SK-N-SH (cell line): ENCODE data around the gene GLI2. TPM values are rescaled to one million over a fixed set of nuclear protein-coding genes. Genes with fewer than 3 reads are reported as not detected.

Experiments
- CTCF ChIA-PET: fragments of 300-600, 350-600 bp; formaldehyde crosslinking; extraction: SDS; loops from one replicate; lab custom pipeline; 2021; lab: Yijun Ruan, JAX
- POLR2A ChIA-PET: fragments of 350-600 bp; sonication (Branson Sonifier 250); formaldehyde crosslinking; extraction: SDS; loops from one replicate; lab custom pipeline; 2020; ENCODE audit warnings: antibody characterized with exemption, inconsistent platforms; lab: Yijun Ruan, JAX
- DNase-seq: peaks from one replicate; pipeline ENCODE4 v3.0.0; 2012
- H2AFZ ChIP-seq: fragments of 200-600 bp; sonication (generic); 2 replicates; pipeline ENCODE4 v1.8.1; 2016; ENCODE audit warnings: antibody characterized with exemption, mild to moderate bottlenecking, low read depth
- H3F3A ChIP-seq: fragments of 200-600 bp; sonication (generic); replicated peaks from 2 replicates; pipeline ENCODE3; 2016; ENCODE audit warnings: antibody characterized with exemption, mild to moderate bottlenecking; ENCODE audit not compliant: insufficient read depth
- H3K27ac ChIP-seq, 2 experiments: fragments of 200-500 bp in 1 of 2; fragments of 200-600 bp in 1 of 2; sonication (Bioruptor generic) in 1 of 2; sonication (generic), shearing (Covaris generic) in 1 of 2; 2 replicates each; pipeline versions ENCODE4 v1.5.1 to v1.6.1; 2014 to 2016; ENCODE audit warnings: low read depth in 2 of 2, inconsistent platforms in 1 of 2, low read length in 1 of 2, mild to moderate bottlenecking in 1 of 2, mixed read lengths in 1 of 2
- H3K27me3 ChIP-seq: fragments of 200-600 bp; sonication (generic), shearing (Covaris generic); 2 replicates; pipeline ENCODE4 v1.6.1; 2016; ENCODE audit warnings: mixed run types; ENCODE audit not compliant: insufficient read depth
- H3K36me3 ChIP-seq, 2 experiments: fragments of 200-500 bp in 1 of 2; fragments of 200-600 bp in 1 of 2; sonication (Bioruptor generic) in 1 of 2; sonication (generic) in 1 of 2; replicated peaks in 1 of 2; 2 replicates each; pipeline versions ENCODE3 to v1.5.1; 2014 to 2016; ENCODE audit warnings: low read length in 1 of 2, mild to moderate bottlenecking in 1 of 2; ENCODE audit not compliant: insufficient read depth in 2 of 2, control insufficient read depth in 1 of 2
- H3K4me1 ChIP-seq, 2 experiments: fragments of 200-500 bp in 1 of 2; fragments of 200-600 bp in 1 of 2; sonication (Bioruptor generic) in 1 of 2; sonication (generic), shearing (Covaris generic) in 1 of 2; 2 replicates each; pipeline versions ENCODE4 v1.5.1 to v1.6.1; 2014 to 2016; ENCODE audit warnings: low read depth in 1 of 2, low read length in 1 of 2, mixed run types in 1 of 2; ENCODE audit not compliant: insufficient read depth in 2 of 2, control insufficient read depth in 1 of 2
- H3K4me2 ChIP-seq: fragments of 200-600 bp; sonication (generic), shearing (Covaris generic); 2 replicates; pipeline ENCODE4 v1.6.1; 2017; ENCODE audit warnings: mixed run types
- H3K4me3 ChIP-seq, 2 experiments: fragments of 200-500 bp in 1 of 2; fragments of 200-600 bp in 1 of 2; sonication (Bioruptor generic) in 1 of 2; sonication (generic), shearing (Covaris generic) in 1 of 2; 2 replicates each; pipeline versions ENCODE4 v1.5.1 to v1.8.1; 2014 to 2016; ENCODE audit warnings: low read depth in 2 of 2, inconsistent platforms in 1 of 2, low read length in 1 of 2, mild to moderate bottlenecking in 1 of 2, mixed read lengths in 1 of 2, moderate library complexity in 1 of 2
- H3K79me2 ChIP-seq: fragments of 200-600 bp; sonication (generic); 2 replicates; pipeline ENCODE4 v1.8.1; 2017; ENCODE audit warnings: mild to moderate bottlenecking; ENCODE audit not compliant: insufficient read depth
- H3K9ac ChIP-seq: fragments of 200-600 bp; sonication (generic); 2 replicates; pipeline ENCODE4 v1.6.1; 2017; ENCODE audit warnings: mixed run types
- H3K9me2 ChIP-seq: fragments of 200-600 bp; sonication (generic); 2 replicates; pipeline ENCODE4 v1.6.1; 2017; ENCODE audit warnings: mixed run types
- H3K9me3 ChIP-seq: fragments of 200-600 bp; sonication (generic); 2 replicates; pipeline ENCODE4 v1.6.1; 2017; ENCODE audit warnings: mixed run types, mild to moderate bottlenecking, moderate library complexity
- H4K20me1 ChIP-seq: fragments of 200-600 bp; sonication (generic); 2 replicates; pipeline ENCODE4 v1.6.1; 2017; ENCODE audit warnings: mild to moderate bottlenecking, mixed run types; ENCODE audit not compliant: insufficient read depth
- CHD2 ChIP-seq: fragments of 150-350 bp; IDR thresholded peaks from 2 replicates; pipeline ENCODE4 v1.6.1; 2018; ENCODE audit warnings: low read length; ENCODE audit not compliant: partially characterized antibody
- ELF1 ChIP-seq: IDR thresholded peaks from 2 replicates; pipeline ENCODE4 v1.4.0; 2012
- EZH2phosphoT487 ChIP-seq: fragments of 200-600 bp; sonication (generic); IDR thresholded peaks from 2 replicates; pipeline ENCODE4 v1.6.1; 2017; ENCODE audit warnings: low read depth, mixed run types, mild to moderate bottlenecking, antibody characterized with exemption, moderate library complexity, borderline replicate concordance
- FOSL2 ChIP-seq: IDR thresholded peaks from 2 replicates; pipeline ENCODE4 v1.4.0; 2012; ENCODE audit warnings: low read depth, mild to moderate bottlenecking, moderate library complexity, borderline replicate concordance
- FOXJ3 ChIP-seq: sonication (generic); formaldehyde crosslinking; IDR thresholded peaks from 2 replicates; pipeline ENCODE4 v1.5.1; 2020; ENCODE audit warnings: mild to moderate bottlenecking, missing genetic modification reagents
- FOXM1 ChIP-seq: IDR thresholded peaks from 2 replicates; pipeline ENCODE4 v1.4.0; 2012; ENCODE audit warnings: low read depth, mild to moderate bottlenecking
- GATA2 ChIP-seq: sonication (generic); formaldehyde crosslinking; IDR thresholded peaks from 2 replicates; pipeline ENCODE4 v1.5.0; 2020; ENCODE audit warnings: mild to moderate bottlenecking, missing genetic modification reagents
- IRF3 ChIP-seq: fragments of 150-350 bp; IDR thresholded peaks from 2 replicates; pipeline ENCODE4 v1.6.1; 2016; ENCODE audit warnings: mild to moderate bottlenecking, low read depth, low read length
- JUND ChIP-seq: IDR thresholded peaks from 2 replicates; pipeline ENCODE4 v1.4.0; 2012
- MAX ChIP-seq: IDR thresholded peaks from 2 replicates; pipeline ENCODE4 v1.4.0; 2012; ENCODE audit warnings: low read depth
- MXI1 ChIP-seq: IDR thresholded peaks from 2 replicates; pipeline ENCODE4 v1.6.1; 2012; ENCODE audit warnings: mild to moderate bottlenecking, low read depth, low read length, improper control_type of control experiment
- NFIC ChIP-seq: IDR thresholded peaks from 2 replicates; pipeline ENCODE4 v1.4.0; 2012; ENCODE audit warnings: borderline replicate concordance
- NRF1 ChIP-seq: IDR thresholded peaks from 2 replicates; pipeline ENCODE4 v1.6.1; 2012; ENCODE audit warnings: low read depth, mild to moderate bottlenecking, low read length
- RAD21 ChIP-seq: IDR thresholded peaks from 2 replicates; pipeline ENCODE4 v1.6.1; 2012; ENCODE audit warnings: mild to moderate bottlenecking, low read length
- RCOR1 ChIP-seq: fragments of 150-350 bp; IDR thresholded peaks from 2 replicates; pipeline ENCODE4 v1.6.1; 2017; ENCODE audit warnings: antibody characterized with exemption, low read length
- RFX5 ChIP-seq: IDR thresholded peaks from 2 replicates; pipeline ENCODE4 v1.6.1; 2012; ENCODE audit warnings: mild to moderate bottlenecking, improper control_type of control experiment, low read length
- SMC3 ChIP-seq: IDR thresholded peaks from 2 replicates; pipeline ENCODE4 v1.6.1; 2012; ENCODE audit warnings: low read depth, low read length, improper control_type of control experiment
- TAF1 ChIP-seq: IDR thresholded peaks from 2 replicates; pipeline ENCODE4 v1.6.1; 2012; ENCODE audit warnings: low read depth, mild to moderate bottlenecking, low read length, moderate library complexity, borderline replicate concordance
- TCF12 ChIP-seq: IDR thresholded peaks from 2 replicates; pipeline ENCODE4 v1.4.0; 2012
- TEAD4 ChIP-seq: IDR thresholded peaks from 2 replicates; pipeline ENCODE4 v1.4.0; 2012; ENCODE audit warnings: mild to moderate bottlenecking, borderline replicate concordance; ENCODE audit not compliant: insufficient read depth
- USF2 ChIP-seq: fragments of 150-350 bp; IDR thresholded peaks from 2 replicates; pipeline ENCODE4 v1.6.1; 2017; ENCODE audit warnings: antibody characterized with exemption, low read length, low read depth, borderline replicate concordance
- ZBTB33 ChIP-seq: IDR thresholded peaks from 2 replicates; pipeline ENCODE4 v1.4.0; 2012; ENCODE audit warnings: low read depth, borderline replicate concordance
- WGBS: methylation state at CpG from one replicate; pipeline ENCODE4 v1.1.6; 2017; ENCODE audit warnings: low lambda C conversion rate; 5-methylcytosine and 5-hydroxymethylcytosine counted together
- polyA plus RNA-seq, 3 experiments: library from polyadenylated mRNA; depleted of rRNA; stranded (reverse); fragments of >200 nt; gene quantifications; 2 replicates each; pipeline ENCODE4 v1.2.3, GENCODE V29; 2012

GLI2 gene
- polyA plus RNA-seq, 1 of the 3 experiments (the other 2 are of a cell fraction): 3.4 TPM

GRCh38 chr2:120737340-120738101, 1.9 kb downstream of the GLI2 start:
- TF ChIP-seq EZH2phosphoT487 (no peak), SMC3 (no peak), NFIC (no peak), CHD2 (no peak), RCOR1 (no peak), USF2 (no peak), TAF1 (no peak), MXI1 (no peak), TCF12 (no peak), MAX (no peak), NRF1 (no peak), JUND (no peak)
- H3K4me2 ChIP-seq: peak overlapping the region; percentile 95
- H3K4me1 ChIP-seq: peaks cover 11 to 28% of the 10 kb centered on the region in 2 experiments; a peak in 3 of 4 replicates
- ChIA-PET POLR2A (interaction anchor here (1.1 kb wide), 1 partner anchor 18 kb away, joined by 3 read pairs; no protein-coding TSS in a partner anchor), CTCF (interaction anchor here (0.7 to 4.0 kb wide), 23 partner anchors 11 to 343 kb away, joined by 3 to 25 read pairs (median 5); no protein-coding TSS in a partner anchor)
- no peaks in the 10 kb centered on the region for H3K9me2 ChIP-seq
- no peaks in the 10 kb centered on the region for H3K9me3 ChIP-seq
- peak overlapping the region; percentile 92 for H3K9ac ChIP-seq
- H3K27me3 ChIP-seq: no peaks in the 10 kb centered on the region
- H3F3A ChIP-seq: peaks cover 6% of the 10 kb centered on the region
- no peak for DNase-seq
- 0 out of 2 replicates have a peak overlapping the region, but pooled peaks have one; percentile 14 for H2AFZ ChIP-seq
- H4K20me1 ChIP-seq: peaks cover 23% of the 10 kb centered on the region
- H3K4me3 ChIP-seq: peak overlapping the region; percentile 80 to 88
- peaks cover 65% of the 10 kb centered on the region for H3K79me2 ChIP-seq
- H3K27ac ChIP-seq: peak overlapping the region in 1 of 2 experiments; percentile 74; a peak in 2 of 4 replicates
- H3K36me3 ChIP-seq: no peaks in the 10 kb centered on the region
- WGBS: 49% methylated on average over 28 of the region's 37 CpGs

- no peaks in the 10 kb centered on the region for H3K27me3 ChIP-seq
- peaks cover 11 to 28% of the 10 kb centered on the region in 2 experiments; a peak in 3 of 4 replicates for H3K4me1 ChIP-seq
- peaks cover 23% of the 10 kb centered on the region for H4K20me1 ChIP-seq
- H3K36me3 ChIP-seq: no peaks in the 10 kb centered on the region
- H3K9me2 ChIP-seq: no peaks in the 10 kb centered on the region
- no peaks in the 10 kb centered on the region for H3K9me3 ChIP-seq
- WGBS: 80% methylated on average over 6 of the region's 7 CpGs
- 0 out of 4 replicates have a peak overlapping the region, but pooled peaks of 1 of the 2 experiments have one; percentile 74 for H3K27ac ChIP-seq
- peaks cover 6% of the 10 kb centered on the region for H3F3A ChIP-seq
- no peak for DNase-seq
- peak overlapping the region; percentile 95 for H3K4me2 ChIP-seq
- CTCF ChIA-PET: interaction anchor here (0.7 to 4.0 kb wide), 10 partner anchors 10 to 342 kb away, joined by 3 to 18 read pairs (median 4); no protein-coding TSS in a partner anchor
- no peak overlapping the region for H2AFZ ChIP-seq
- peaks cover 71% of the 10 kb centered on the region for H3K79me2 ChIP-seq
- peak overlapping the region; percentile 80 to 88 for H3K4me3 ChIP-seq
- POLR2A ChIA-PET: interaction anchor here (1.1 kb wide), 1 partner anchor 17 kb away, joined by 3 read pairs; no protein-coding TSS in a partner anchor
- peak overlapping the region; percentile 92; the same call in 1 of the 2 replicates for H3K9ac ChIP-seq
- TF ChIP-seq FOXJ3 (CRISPR knock-in tag) (no peak), CHD2 (no peak), SMC3 (no peak), MAX (no peak), MXI1 (no peak), GATA2 (CRISPR knock-in tag) (no peak), FOXM1 (no peak), RAD21 (no peak), TEAD4 (no peak), RFX5 (no peak), FOSL2 (no peak), ELF1 (no peak), IRF3 (no peak), ZBTB33 (no peak)
Observed at GRCh38 chr2:120738117-120738516, 2.4 kb downstream of the GLI2 start.
